A673 (cell line): ENCODE results near the gene PPIL6. TPM values are rescaled to one million over a fixed set of nuclear protein-coding genes. Genes with fewer than 3 reads are reported as not detected.
"Not testable (repeated sequence)": the region's sequence is repeated elsewhere in the genome, so short reads cannot be mapped to it uniquely, and the experiment has no call there.

Source experiments
- BruUV-seq: library from RNA; stranded (reverse); fragments of 400-500 nt; replicated peaks from 2 replicates; lab custom pipeline; 2021; lab: Mats Ljungman, UMichigan
- CTCF ChIA-PET: fragments of 300-600 bp; sonication (Branson Sonifier 250); formaldehyde crosslinking; loops from one replicate; lab custom pipeline; 2022; ENCODE audit warnings: antibody characterized with exemption; lab: Charles Lee
- POLR2A ChIA-PET: fragments of 300-600 bp; sonication (Branson Sonifier 250); formaldehyde crosslinking; loops from one replicate; lab custom pipeline; 2022; ENCODE audit warnings: antibody characterized with exemption; ENCODE audit not compliant: low non-redundant PET; lab: Charles Lee
- DNase-seq: peaks from one replicate; pipeline ENCODE4 v3.0.0-alpha.2; 2015; ENCODE audit warnings: low spot score
- H3K27ac ChIP-seq: fragments of 200-600 bp; sonication (generic); 2 replicates; pipeline ENCODE4 v1.5.1; 2016; ENCODE audit warnings: mixed run types, low read depth, mild to moderate bottlenecking, mixed read lengths, antibody characterized with exemption, low read length; ENCODE audit not compliant: poor library complexity, severe bottlenecking
- H3K27me3 ChIP-seq: fragments of 200-600 bp; sonication (generic); replicated peaks from 2 replicates; pipeline ENCODE4 v1.6.1; 2017; ENCODE audit warnings: mixed run types, low read depth, mild to moderate bottlenecking, mixed read lengths, antibody characterized with exemption, low read length; ENCODE audit not compliant: insufficient read depth, poor library complexity
- H3K36me3 ChIP-seq: fragments of 200-600 bp; sonication (generic); 2 replicates; pipeline ENCODE4 v1.6.1; 2016; ENCODE audit warnings: mixed run types, mild to moderate bottlenecking, mixed read lengths, antibody characterized with exemption, low read length; ENCODE audit not compliant: insufficient read depth, poor library complexity, severe bottlenecking
- H3K4me1 ChIP-seq: fragments of 200-600 bp; sonication (generic); 2 replicates; pipeline ENCODE4 v1.6.1; 2017; ENCODE audit warnings: mixed run types, mild to moderate bottlenecking, mixed read lengths, antibody characterized with exemption, low read length; ENCODE audit not compliant: insufficient read depth, poor library complexity, severe bottlenecking
- H3K4me3 ChIP-seq: fragments of 200-600 bp; sonication (generic); 2 replicates; pipeline ENCODE4 v1.5.1; 2016; ENCODE audit warnings: low read depth, mixed run types, mild to moderate bottlenecking, mixed read lengths, low read length; ENCODE audit not compliant: poor library complexity, severe bottlenecking
- H3K9me3 ChIP-seq: fragments of 200-600 bp; sonication (generic); 2 replicates; pipeline ENCODE4 v1.6.1; 2016; ENCODE audit warnings: mixed run types, low read depth, mild to moderate bottlenecking, mixed read lengths, antibody characterized with exemption, low read length; ENCODE audit not compliant: poor library complexity, severe bottlenecking
- CTCF ChIP-seq: fragments of 300-800, 200-600 bp; sonication (generic); conservative IDR thresholded peaks from 2 replicates; pipeline ENCODE4 v1.5.1; 2017; ENCODE audit warnings: low read depth, mild to moderate bottlenecking, antibody characterized with exemption, low read length, moderate library complexity, mixed read lengths
- EZH2 ChIP-seq: fragments of 200-600 bp; sonication (generic); IDR thresholded peaks from 2 replicates; pipeline ENCODE4 v1.6.1; 2017; ENCODE audit warnings: borderline replicate concordance, low read depth, mild to moderate bottlenecking, mixed read lengths, antibody characterized with exemption, low read length; ENCODE audit not compliant: poor library complexity, severe bottlenecking
- intact Hi-C: fragments of 100-400 bp; cut with micrococcal nuclease; formaldehyde crosslinking; loops from one replicate; pipeline ENCODE4 v1.10.0; 2022; ENCODE audit not compliant: unreplicated experiment
- total RNA-seq: library from RNA; stranded (reverse); gene quantifications from 2 replicates; pipeline ENCODE4 v1.2.3, GENCODE V29; 2021

Gene PPIL6
- total RNA-seq, 1 experiment from 2014 or later, result 1.8 TPM

GRCh38 chr6:109461733-109462526 is 21.5 kb upstream of the PPIL6 start:
- ChIA-PET POLR2A (no interaction called here), CTCF (no interaction called here)
- H3K36me3 ChIP-seq, result peaks cover 53% of the 10 kb centered on the region
- H3K4me1 ChIP-seq, result peaks cover 9% of the 10 kb centered on the region
- no peaks in the 10 kb centered on the region for H3K27me3 ChIP-seq
- BruUV-seq, result no TSS peak
- intact Hi-C loops, result no loop called here
- TF ChIP-seq EZH2 (no peak), CTCF (no peak)
- DNase-seq, result no peak
- H3K27ac ChIP-seq, result no peak overlapping the region
- no peak overlapping the region for H3K4me3 ChIP-seq
- no peaks in the 10 kb centered on the region for H3K9me3 ChIP-seq

GRCh38 chr6:109461205-109461604 is 20.8 kb upstream of the PPIL6 start:
- POLR2A ChIA-PET, H3K9me3 ChIP-seq, DNase-seq, intact Hi-C loops, CTCF ChIA-PET, H3K4me3 ChIP-seq, H3K27ac ChIP-seq, H3K27me3 ChIP-seq, BruUV-seq: not testable (repeated sequence)
- H3K4me1 ChIP-seq, result peaks cover 16% of the 10 kb centered on the region
- peaks cover 46% of the 10 kb centered on the region for H3K36me3 ChIP-seq

GRCh38 chr6:109460161-109460829 is 19.9 kb upstream of the PPIL6 start:
- Histone ChIP-seq H3K27ac (no peak overlapping the region), H3K4me3 (no peak overlapping the region), H3K36me3 (peaks cover 37% of the 10 kb centered on the region), H3K27me3 (no peaks in the 10 kb centered on the region), H3K4me1 (peaks cover 18% of the 10 kb centered on the region), H3K9me3 (no peaks in the 10 kb centered on the region)
- intact Hi-C loops, result no loop called here
- ChIA-PET CTCF (no interaction called here), POLR2A (no interaction called here)
- BruUV-seq, result no TSS peak
- no peak for DNase-seq
- no peak for TF ChIP-seq CTCF
- no peak for TF ChIP-seq EZH2
